ENCODE data around the gene BID. TPM values are rescaled to one million over a fixed set of nuclear protein-coding genes. Genes with fewer than 3 reads are reported as not detected.

BID gene
- 10.6 TPM for total RNA-seq

GRCh38 chr22:17774206-17774925 is at the start of gene BID:
TSS of gene BID (minus strand) at chr22:17774469. CDS start at chr22:17750116, 24,353 bp downstream.
- DNase-seq (ENCODE audit: low spot score): no peak
- ATAC-seq: peak; percentile 3
- intact Hi-C loops (cut with DNase I): no loop called here

GRCh38 chr22:17823964-17824363 is 49.7 kb upstream of the BID start:
- DNase-seq (ENCODE audit: low spot score) (no peak), ATAC-seq (no peak)
- intact Hi-C loops (cut with DNase I): loop anchor here (10.0 kb wide), 1 partner anchor 201 kb away; the partner anchor contains the start of gene MICAL3

GRCh38 chr22:17823226-17823625 is 49.0 kb upstream of the BID start:
- ATAC-seq (no peak), DNase-seq (ENCODE audit: low spot score) (no peak)
- intact Hi-C loops (cut with DNase I): loop anchor here (10.0 kb wide), 1 partner anchor 202 kb away; the partner anchor contains the start of gene MICAL3

- DNase-seq (ENCODE audit: low spot score) (no peak), ATAC-seq (no peak)
- intact Hi-C loops (cut with DNase I): loop anchor here (10.0 kb wide), 1 partner anchor 203 kb away; the partner anchor contains the start of gene MICAL3
Observed at GRCh38 chr22:17822087-17822486, 47.8 kb upstream of the BID start.

- intact Hi-C loops (cut with DNase I): loop anchor here (10.0 kb wide), 1 partner anchor 204 kb away; the partner anchor contains the start of gene MICAL3
Observed at GRCh38 chr22:17820879-17821439, 46.7 kb upstream of the BID start.

DNA sequence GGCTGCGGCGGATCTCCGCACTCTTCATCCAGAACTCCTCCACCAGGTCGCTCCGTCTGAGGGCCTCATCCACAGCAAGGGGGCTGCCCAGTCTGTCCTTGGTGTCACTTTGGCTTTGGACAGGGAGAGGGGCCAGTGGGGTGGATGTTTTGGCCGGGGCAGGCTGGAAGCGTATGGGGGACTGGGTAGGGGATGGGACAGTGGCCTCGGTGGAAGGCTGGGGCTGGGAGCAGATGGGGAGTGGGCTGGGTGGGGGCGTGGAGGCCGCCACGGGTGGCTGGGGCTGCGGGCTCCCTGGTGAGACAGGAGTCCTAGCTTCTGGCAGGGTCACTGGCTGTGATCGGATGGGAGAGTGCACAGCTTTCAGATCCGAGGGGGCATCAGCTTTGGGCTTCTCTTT is 44.4 kb upstream of the BID start:
- intact Hi-C loops (cut with DNase I): no loop called here
- ATAC-seq: no peak
- no peak for DNase-seq (ENCODE audit: low spot score)

More at GRCh38 chr22:17820879-17821439, 46.7 kb upstream of the BID start:
- DNase-seq (ENCODE audit: low spot score): no peak
- ATAC-seq: no peak

- DNase-seq (ENCODE audit: low spot score) (no peak), ATAC-seq (no peak)
- intact Hi-C loops (cut with DNase I): no loop called here
Observed at GRCh38 chr22:17818180-17818579, 43.9 kb upstream of the BID start.

- no peak for ATAC-seq
- intact Hi-C loops (cut with DNase I): no loop called here
- no peak for DNase-seq (ENCODE audit: low spot score)
Observed at GRCh38 chr22:17817511-17818065, 43.3 kb upstream of the BID start.

GRCh38 chr22:17817079-17817478 is 42.8 kb upstream of the BID start:
- DNase-seq (ENCODE audit: low spot score): no peak
- no peak for ATAC-seq
- intact Hi-C loops (cut with DNase I): no loop called here

DNA sequence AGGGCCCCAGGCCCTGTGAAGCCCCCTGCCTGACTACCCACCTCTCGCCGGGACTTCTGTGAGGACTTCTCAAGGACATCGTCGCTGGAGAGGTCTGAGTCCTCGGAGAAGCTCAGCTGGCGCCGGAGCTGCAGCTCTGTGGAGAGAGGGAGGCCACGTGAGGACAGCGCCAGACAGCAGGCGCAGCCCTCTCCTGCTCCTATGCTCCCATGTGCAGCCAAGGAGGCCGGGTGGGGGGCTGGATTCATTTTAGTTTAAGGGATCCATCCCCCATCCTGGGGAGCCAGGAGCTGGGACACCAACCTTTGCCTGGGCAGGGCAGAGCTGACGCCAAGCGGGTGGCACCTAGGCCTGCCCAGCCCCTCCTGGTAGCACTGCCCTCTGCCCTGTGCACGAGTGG is 42.4 kb upstream of the BID start:
- no peak for ATAC-seq
- DNase-seq (ENCODE audit: low spot score): no peak
- intact Hi-C loops (cut with DNase I): no loop called here

DNA sequence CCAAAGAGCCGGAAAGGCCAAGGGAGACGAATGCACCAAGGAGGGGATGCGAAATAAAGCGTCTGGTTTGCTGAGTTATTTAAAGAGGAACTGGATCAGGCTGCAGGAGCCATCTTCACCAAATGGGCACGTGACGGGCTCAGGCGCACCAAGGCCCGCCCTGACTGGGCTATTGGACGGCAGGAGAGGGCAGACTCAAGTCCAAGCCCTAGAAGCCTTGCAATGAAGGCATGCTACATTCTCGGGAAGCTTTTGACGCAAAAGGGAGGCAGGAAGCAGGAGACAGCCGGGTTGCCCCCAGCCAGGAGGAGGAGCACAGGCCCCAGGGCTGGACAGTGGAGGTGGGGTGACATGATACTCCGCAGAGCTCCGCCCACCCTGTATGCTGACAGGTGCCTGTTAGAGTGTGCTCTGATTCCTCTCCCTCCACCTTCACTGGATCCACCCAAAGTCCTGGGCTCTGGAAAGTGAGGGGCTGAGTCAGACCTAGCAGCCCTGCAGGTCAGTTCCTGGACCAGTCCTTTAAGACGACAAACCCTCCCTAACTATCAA is 41.5 kb upstream of the BID start:
- intact Hi-C loops (cut with DNase I): no loop called here
- no peak for DNase-seq (ENCODE audit: low spot score)
- ATAC-seq: no peak

DNA sequence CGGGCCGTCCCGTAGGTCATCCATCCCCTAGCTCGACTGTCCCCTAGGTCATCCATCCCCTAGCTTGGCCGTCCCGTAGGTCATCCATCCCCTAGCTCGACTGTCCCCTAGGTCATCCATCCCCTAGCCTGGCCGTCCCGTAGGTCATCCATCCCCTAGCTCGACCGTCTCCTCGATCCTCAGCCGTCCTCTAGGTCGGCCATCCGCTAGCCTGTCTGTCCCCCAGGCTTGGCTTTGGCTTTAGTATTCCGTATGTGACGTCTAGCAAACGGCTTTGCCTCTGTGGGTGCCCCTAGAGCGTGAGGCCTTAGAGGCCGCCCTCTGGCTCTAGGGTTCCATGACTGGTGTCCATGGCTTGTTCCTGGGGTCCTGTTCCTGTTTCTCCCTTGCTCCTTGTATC is 40.6 kb upstream of the BID start:
- DNase-seq (ENCODE audit: low spot score) (no peak), ATAC-seq (no peak)
- intact Hi-C loops (cut with DNase I): no loop called here

DNA sequence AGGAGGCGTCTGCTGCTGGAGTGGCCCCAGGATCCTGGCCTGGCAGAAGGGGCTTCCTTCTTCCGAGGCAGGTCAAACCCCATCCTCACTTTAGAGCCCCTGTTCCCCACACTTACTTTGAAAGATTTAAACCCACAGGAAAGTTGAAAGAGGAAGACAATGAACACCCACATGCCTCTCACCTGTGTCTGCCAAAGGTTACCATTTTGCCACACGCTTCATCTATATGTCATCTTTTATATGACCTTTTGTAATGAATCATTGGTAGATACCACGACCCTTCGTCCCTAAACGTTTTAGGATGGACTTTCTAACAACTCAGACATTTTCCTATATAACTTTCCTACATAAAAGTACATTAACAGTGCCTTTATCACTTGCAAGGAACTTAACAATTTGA is 39.8 kb upstream of the BID start:
- DNase-seq (ENCODE audit: low spot score): no peak
- intact Hi-C loops (cut with DNase I): no loop called here
- no peak for ATAC-seq

DNA sequence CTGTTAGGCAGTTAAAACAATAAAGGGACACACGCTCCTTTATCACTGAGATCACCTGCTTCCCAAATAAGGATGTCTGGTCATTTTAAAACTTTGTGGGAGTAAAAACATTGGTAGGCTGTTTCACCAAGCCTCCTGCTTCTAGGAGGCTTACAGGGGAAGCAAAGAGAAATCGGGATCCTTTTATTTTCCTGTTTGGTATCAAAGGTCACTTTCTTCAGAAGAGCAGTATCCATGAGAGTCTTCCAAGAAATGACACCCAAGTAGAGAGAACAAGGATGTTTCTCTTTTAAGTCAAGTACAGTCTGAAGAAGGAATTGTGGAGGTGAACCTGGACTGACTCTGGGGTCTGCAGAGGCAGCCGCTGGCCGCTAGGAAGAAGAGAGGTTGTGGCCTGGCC is 36.9 kb upstream of the BID start:
- no peak for DNase-seq (ENCODE audit: low spot score)
- ATAC-seq: no peak
- intact Hi-C loops (cut with DNase I): no loop called here

GRCh38 chr22:17810570-17811116 is 36.4 kb upstream of the BID start:
- DNase-seq (ENCODE audit: low spot score) (no peak), ATAC-seq (no peak)
- intact Hi-C loops (cut with DNase I): no loop called here

GRCh38 chr22:17808693-17809403 is 34.6 kb upstream of the BID start:
- intact Hi-C loops (cut with DNase I): no loop called here
- DNase-seq (ENCODE audit: low spot score) (no peak), ATAC-seq (no peak)

- ATAC-seq (no peak), DNase-seq (ENCODE audit: low spot score) (no peak)
- intact Hi-C loops (cut with DNase I): no loop called here
Observed at GRCh38 chr22:17807578-17808410, 33.5 kb upstream of the BID start.

DNA sequence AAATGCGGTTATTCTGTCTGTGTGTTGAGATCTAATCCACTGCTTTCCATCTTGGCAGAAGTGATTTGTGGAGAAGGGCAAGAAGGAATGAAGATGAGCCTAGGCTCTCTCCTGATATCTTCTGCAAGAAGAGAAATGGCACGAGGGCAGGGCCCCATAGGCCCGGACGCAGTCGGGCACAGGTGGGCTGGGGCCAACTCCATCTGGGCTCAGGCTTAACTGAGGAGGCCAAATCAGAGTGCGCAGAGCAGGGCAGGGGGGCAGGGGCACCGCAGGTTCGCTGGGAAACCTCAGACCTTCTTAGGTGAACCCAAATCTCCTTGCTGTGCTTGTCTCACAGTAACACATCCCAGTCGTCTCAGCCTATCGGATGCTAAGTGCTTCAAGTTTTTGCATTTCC is 32.8 kb upstream of the BID start:
- ATAC-seq: no peak

More for the DNA sequence above, 32.8 kb upstream of the BID start:
- DNase-seq (ENCODE audit: low spot score): no peak
- intact Hi-C loops (cut with DNase I): no loop called here
